Central memory CD8-positive, alpha-beta T cell (primary cell): ENCODE data around the gene CT47C1.

Experiments
- ATAC-seq: fragments of 150-1000 bp; cut with Tn5 transposase; replicated peaks from 2 replicates; pipeline ENCODE4 v1.10.0; 2022; ENCODE audit warnings: mild to moderate bottlenecking, moderate FRiP score, moderate number of reproducible peaks; ENCODE audit not compliant: poor library complexity, severe bottlenecking; ENCODE audit errors: extremely low read depth
- DNase-seq, 2 donors: peaks; one replicate each; pipeline ENCODE4 v3.0.0; 2021; ENCODE audit warnings: low spot score in 2 of 2
- H3K27ac Mint-ChIP-seq: one replicate; pipeline ENCODE4 v1.8.0; 2022; ENCODE audit warnings: low read depth, mild to moderate bottlenecking, moderate library complexity, mixed read lengths
- H3K27me3 Mint-ChIP-seq: one replicate; pipeline ENCODE4 v1.8.0; 2022; ENCODE audit warnings: mixed read lengths
- H3K36me3 Mint-ChIP-seq: one replicate; pipeline ENCODE4 v1.8.0; 2022; ENCODE audit warnings: mild to moderate bottlenecking, moderate library complexity, mixed read lengths; ENCODE audit not compliant: insufficient read depth
- H3K4me1 Mint-ChIP-seq: one replicate; pipeline ENCODE4 v1.8.0; 2022; ENCODE audit warnings: mixed read lengths
- H3K4me3 Mint-ChIP-seq: one replicate; pipeline ENCODE4 v1.8.0; 2022; ENCODE audit warnings: mild to moderate bottlenecking, moderate library complexity, mixed read lengths
- H3K9me3 Mint-ChIP-seq: one replicate; pipeline ENCODE4 v1.8.0; 2022; ENCODE audit warnings: mixed read lengths

CT47C1 gene

GRCh38 chrX:119084766-119085165 is 12.0 kb downstream of the CT47C1 start:
- ATAC-seq (no peak), DNase-seq (no peak)
- peaks cover 1% of the 10 kb centered on the region for H3K36me3 Mint-ChIP-seq
- no peaks in the 10 kb centered on the region for H3K9me3 Mint-ChIP-seq
- no peaks in the 10 kb centered on the region for H3K4me1 Mint-ChIP-seq
- H3K4me3 Mint-ChIP-seq, result no peak overlapping the region
- no peak overlapping the region for H3K27ac Mint-ChIP-seq
- no peaks in the 10 kb centered on the region for H3K27me3 Mint-ChIP-seq

GRCh38 chrX:119087121-119087520 is 14.3 kb downstream of the CT47C1 start:
- Mint-ChIP-seq H3K27ac (no peak overlapping the region), H3K27me3 (no peaks in the 10 kb centered on the region), H3K4me3 (no peak overlapping the region), H3K4me1 (no peaks in the 10 kb centered on the region), H3K9me3 (no peaks in the 10 kb centered on the region), H3K36me3 (no peaks in the 10 kb centered on the region)
- ATAC-seq, result no peak
- no peak for DNase-seq

- DNase-seq (no peak), ATAC-seq (no peak)
- no peaks in the 10 kb centered on the region for H3K9me3 Mint-ChIP-seq
- no peaks in the 10 kb centered on the region for H3K4me1 Mint-ChIP-seq
- H3K27ac Mint-ChIP-seq, result no peak overlapping the region
- no peaks in the 10 kb centered on the region for H3K27me3 Mint-ChIP-seq
- no peak overlapping the region for H3K4me3 Mint-ChIP-seq
- no peaks in the 10 kb centered on the region for H3K36me3 Mint-ChIP-seq
These were observed 16.8 kb downstream of the CT47C1 start for GRCh38 chrX:119089619-119090018.

- Mint-ChIP-seq H3K27ac (no peak overlapping the region), H3K4me1 (no peaks in the 10 kb centered on the region), H3K36me3 (no peaks in the 10 kb centered on the region), H3K4me3 (no peak overlapping the region), H3K9me3 (no peaks in the 10 kb centered on the region), H3K27me3 (no peaks in the 10 kb centered on the region)
- DNase-seq (no peak), ATAC-seq (no peak)
These were observed 17.8 kb downstream of the CT47C1 start for GRCh38 chrX:119090627-119091026.

- Mint-ChIP-seq H3K27ac (no peak overlapping the region), H3K4me1 (no peaks in the 10 kb centered on the region), H3K27me3 (no peaks in the 10 kb centered on the region), H3K36me3 (no peaks in the 10 kb centered on the region), H3K4me3 (no peak overlapping the region), H3K9me3 (no peaks in the 10 kb centered on the region)
- ATAC-seq, result no peak
- no peak for DNase-seq
These were observed 21.4 kb downstream of the CT47C1 start for GRCh38 chrX:119093991-119094735.

- Mint-ChIP-seq H3K9me3 (no peaks in the 10 kb centered on the region), H3K36me3 (no peaks in the 10 kb centered on the region), H3K4me1 (no peaks in the 10 kb centered on the region), H3K27ac (no peak overlapping the region), H3K4me3 (no peak overlapping the region), H3K27me3 (no peaks in the 10 kb centered on the region)
- DNase-seq (no peak), ATAC-seq (no peak)
These were observed 22.0 kb downstream of the CT47C1 start for GRCh38 chrX:119094819-119095218.

GRCh38 chrX:119095936-119096335 is 23.1 kb downstream of the CT47C1 start:
- H3K27ac Mint-ChIP-seq, result no peak overlapping the region
- no peaks in the 10 kb centered on the region for H3K27me3 Mint-ChIP-seq
- DNase-seq (no peak), ATAC-seq (no peak)
- no peaks in the 10 kb centered on the region for H3K36me3 Mint-ChIP-seq
- H3K4me3 Mint-ChIP-seq, result no peak overlapping the region
- H3K9me3 Mint-ChIP-seq, result no peaks in the 10 kb centered on the region
- no peaks in the 10 kb centered on the region for H3K4me1 Mint-ChIP-seq

- no peaks in the 10 kb centered on the region for H3K9me3 Mint-ChIP-seq
- H3K4me3 Mint-ChIP-seq, result no peak overlapping the region
- H3K36me3 Mint-ChIP-seq, result no peaks in the 10 kb centered on the region
- DNase-seq, result no peak
- no peak overlapping the region for H3K27ac Mint-ChIP-seq
- H3K4me1 Mint-ChIP-seq, result no peaks in the 10 kb centered on the region
- peaks cover 10% of the 10 kb centered on the region for H3K27me3 Mint-ChIP-seq
- ATAC-seq, result no peak
These were observed 28.4 kb downstream of the CT47C1 start for GRCh38 chrX:119101168-119101567.

- DNase-seq (no peak), ATAC-seq (no peak)
- no peak overlapping the region for H3K4me3 Mint-ChIP-seq
These were observed 33.0 kb downstream of the CT47C1 start for GRCh38 chrX:119105826-119106225.

GRCh38 chrX:119107206-119107605 is 34.4 kb downstream of the CT47C1 start:
- no peaks in the 10 kb centered on the region for H3K9me3 Mint-ChIP-seq
- no peak overlapping the region for H3K4me3 Mint-ChIP-seq
- ATAC-seq (no peak), DNase-seq (no peak)
- no peaks in the 10 kb centered on the region for H3K36me3 Mint-ChIP-seq
- no peaks in the 10 kb centered on the region for H3K4me1 Mint-ChIP-seq
- peaks cover 21% of the 10 kb centered on the region for H3K27me3 Mint-ChIP-seq
- H3K27ac Mint-ChIP-seq, result no peak overlapping the region

More at GRCh38 chrX:119105826-119106225, 33.0 kb downstream of the CT47C1 start:
- H3K36me3 Mint-ChIP-seq, result no peaks in the 10 kb centered on the region
- H3K4me1 Mint-ChIP-seq, result no peaks in the 10 kb centered on the region
- H3K27ac Mint-ChIP-seq, result no peak overlapping the region
- no peaks in the 10 kb centered on the region for H3K9me3 Mint-ChIP-seq
- peaks cover 21% of the 10 kb centered on the region for H3K27me3 Mint-ChIP-seq

- Mint-ChIP-seq H3K36me3 (no peaks in the 10 kb centered on the region), H3K27ac (no peak overlapping the region), H3K9me3 (no peaks in the 10 kb centered on the region), H3K4me3 (no peak overlapping the region), H3K27me3 (peaks cover 10% of the 10 kb centered on the region), H3K4me1 (no peaks in the 10 kb centered on the region)
- ATAC-seq (peak; percentile 43), DNase-seq (peak; percentile 12 to 13)
These were observed 46.1 kb downstream of the CT47C1 start for GRCh38 chrX:119118780-119119395.

GRCh38 chrX:119121341-119121740 is 48.5 kb downstream of the CT47C1 start:
- no peak overlapping the region for H3K4me3 Mint-ChIP-seq
- no peaks in the 10 kb centered on the region for H3K9me3 Mint-ChIP-seq
- no peak for ATAC-seq
- no peak for DNase-seq
- H3K27ac Mint-ChIP-seq, result no peak overlapping the region
- H3K36me3 Mint-ChIP-seq, result no peaks in the 10 kb centered on the region
- peaks cover 10% of the 10 kb centered on the region for H3K27me3 Mint-ChIP-seq
- H3K4me1 Mint-ChIP-seq, result no peaks in the 10 kb centered on the region
